ENCODE measurements around the gene GLRX3.

GRCh38 chr10:130141038-130141437, 4.8 kb downstream of the GLRX3 start:
- TF ChIP-seq CTCF (IDR thresholded peaks at IDR 0.05; ENCODE audit: low read depth, low read length), result no peak
- TF ChIP-seq EZH2phosphoT487 (IDR thresholded peaks at IDR 0.05; ENCODE audit: low read depth), result no peak
